T-helper 2 cell treated with Interferon-gamma antibody and Interleukin-4, amounts not matched to agents 100 ng/mL and 5 ng/mL, for 36 hours (primary cell): ENCODE measurements around the gene RPRML. TPM values are rescaled to one million over a fixed set of nuclear protein-coding genes. Genes with fewer than 3 reads are reported as not detected.
"Not testable (repeated sequence)": the region's sequence is repeated elsewhere in the genome, so short reads cannot be mapped to it uniquely, and the experiment has no call there.

Experiments used
- intact Hi-C: fragments of 100-400 bp; cut with micrococcal nuclease; formaldehyde crosslinking; loops from one replicate; pipeline ENCODE4 v1.15.1; 2023
- total RNA-seq: library from RNA; stranded (reverse); gene quantifications from 2 replicates; pipeline ENCODE4 v1.2.3, GENCODE V29; 2022

The RPRML gene
- total RNA-seq, 1 donor from 2014 or later: not detected

DNA sequence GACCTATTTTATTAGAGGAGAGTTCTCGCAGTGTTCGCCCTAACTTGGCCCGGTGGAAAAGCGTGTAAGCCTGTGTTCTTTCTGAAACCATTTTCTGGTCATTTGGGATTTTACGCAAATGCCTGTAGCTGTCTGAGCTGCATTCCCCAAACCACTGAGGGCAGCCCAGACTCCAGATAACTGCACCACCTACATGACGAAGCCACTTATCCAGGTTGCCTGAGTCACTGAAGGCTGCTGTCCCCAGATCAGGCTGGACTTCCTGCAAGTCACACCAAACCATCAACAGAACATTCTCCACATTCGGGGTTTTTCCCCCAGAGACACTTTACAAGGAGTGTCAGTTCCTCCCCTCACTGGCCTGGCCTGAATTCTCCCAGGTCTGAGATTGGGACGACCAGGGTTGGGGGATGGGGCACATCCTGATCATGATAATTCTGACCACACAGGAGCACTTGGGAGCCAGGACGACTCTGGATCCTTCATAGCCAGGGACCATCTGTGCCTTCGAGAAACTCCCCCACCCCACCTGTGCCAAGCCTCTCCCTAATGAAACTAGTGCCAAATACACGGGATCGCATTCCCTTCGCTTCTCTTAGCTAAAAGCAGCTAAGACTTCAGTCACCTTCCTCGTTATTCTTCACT is 2.3 kb downstream of the RPRML start:
- intact Hi-C loops: no loop called here

DNA sequence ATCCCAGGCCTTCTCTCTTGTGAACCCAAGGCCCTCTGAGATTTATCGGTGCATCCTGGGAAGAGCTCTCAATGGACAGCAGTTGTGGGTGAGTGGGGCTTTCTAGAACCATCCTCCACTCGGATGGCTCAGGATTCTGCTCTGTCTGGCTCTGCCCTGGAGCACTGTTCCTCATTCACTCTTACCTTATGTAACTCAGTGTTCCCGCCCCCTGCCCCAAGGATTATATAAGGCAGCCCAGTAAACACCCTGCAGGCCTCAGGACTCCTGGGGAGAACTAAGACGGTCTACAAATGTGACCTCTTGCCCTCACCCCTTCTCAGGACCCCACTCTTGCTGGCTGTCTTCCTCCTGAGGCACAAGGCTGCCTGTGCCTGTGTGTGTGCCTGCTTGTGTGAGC is 3.8 kb downstream of the RPRML start:
- intact Hi-C loops: no loop called here

DNA sequence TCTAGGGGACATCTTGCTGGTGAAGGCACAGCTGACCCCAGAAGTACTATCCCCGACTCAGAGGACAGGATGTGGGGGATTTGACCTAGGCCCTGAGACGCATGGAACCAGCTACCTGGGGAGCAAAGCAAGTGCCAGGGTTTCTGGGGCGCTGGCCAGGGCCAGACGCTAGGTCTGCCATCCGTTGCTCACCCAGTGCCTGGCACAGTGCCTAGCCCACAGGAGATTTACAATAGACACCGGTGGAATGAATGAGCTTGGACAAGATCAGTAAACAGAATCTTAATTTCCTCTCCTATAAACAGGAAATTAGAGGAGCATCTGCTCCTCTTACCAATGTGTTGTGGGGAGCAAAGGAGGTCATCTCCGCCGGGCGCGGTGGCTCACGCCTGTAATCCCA is 5.0 kb downstream of the RPRML start:
- intact Hi-C loops: no loop called here

DNA sequence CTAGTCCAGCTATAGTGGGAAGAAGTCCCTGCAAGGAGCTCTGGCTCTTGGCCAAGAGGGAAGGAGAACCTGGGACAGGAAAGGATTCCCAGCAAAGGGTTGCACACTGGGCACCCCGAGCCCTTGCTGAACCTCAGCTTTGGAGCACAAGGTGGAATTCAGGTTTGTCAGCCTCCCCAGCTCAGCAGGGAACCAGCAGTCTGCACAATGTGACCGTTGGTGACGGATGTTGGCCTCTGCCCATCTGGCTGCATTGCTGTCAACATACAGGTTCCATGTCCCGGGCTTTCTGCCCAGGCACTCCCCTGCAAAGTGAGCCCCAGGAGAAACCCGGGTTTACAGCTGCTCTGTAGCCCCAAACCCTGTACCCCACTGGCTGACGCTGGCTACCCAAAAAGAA is 6.7 kb downstream of the RPRML start:
- intact Hi-C loops: no loop called here

DNA sequence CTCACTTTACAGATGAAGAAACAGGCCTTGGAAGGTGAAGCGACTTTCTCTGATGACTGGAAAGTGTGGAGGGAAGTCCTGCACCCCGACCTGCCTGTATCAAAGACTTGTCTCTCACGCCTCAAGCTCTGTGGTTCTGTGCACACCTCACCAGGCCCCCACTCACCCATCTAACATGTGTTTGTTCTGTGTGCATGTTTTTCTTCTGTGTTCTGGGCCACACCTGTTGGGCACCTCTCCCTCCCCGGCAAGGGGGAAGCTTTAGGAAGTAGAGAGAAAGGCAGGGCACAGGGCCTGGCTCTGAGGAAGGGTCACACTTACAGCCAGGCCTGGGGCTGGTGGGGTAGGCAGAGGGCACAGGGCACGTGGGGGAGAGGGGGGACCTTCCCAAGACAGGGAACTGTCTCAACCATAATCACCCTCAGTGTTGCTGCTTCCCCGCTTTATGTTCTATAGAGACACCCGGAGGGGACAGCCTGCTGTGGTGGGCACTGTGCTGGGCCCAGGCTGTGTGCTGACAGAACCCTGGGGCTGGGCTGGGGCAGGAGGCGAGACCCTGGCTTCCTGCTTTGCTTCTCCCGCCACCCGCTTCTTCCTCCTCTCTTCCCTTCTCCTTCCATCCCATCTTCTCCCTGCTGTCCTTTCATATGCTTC is 7.3 kb downstream of the RPRML start:
- intact Hi-C loops: no loop called here

DNA sequence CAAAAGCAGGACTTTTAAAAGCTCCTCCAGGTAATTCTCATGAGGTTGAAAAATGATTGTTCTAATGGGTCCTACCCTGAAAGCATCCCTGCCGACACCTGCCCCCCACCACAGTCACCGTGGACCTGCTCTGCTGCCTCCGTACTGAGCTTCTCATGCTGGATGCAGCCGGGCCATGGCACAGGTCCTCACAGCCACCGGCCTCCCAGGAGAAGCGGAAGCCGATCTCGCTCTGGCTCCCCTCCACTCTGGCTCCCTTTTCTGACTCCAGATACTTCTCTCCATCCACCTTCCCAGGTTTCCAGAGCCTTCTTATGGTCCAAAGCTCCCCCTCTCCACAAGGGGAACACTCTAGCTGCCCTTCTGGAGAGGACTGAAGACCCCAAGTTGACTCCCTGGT is 10.2 kb downstream of the RPRML start:
- intact Hi-C loops: no loop called here

DNA sequence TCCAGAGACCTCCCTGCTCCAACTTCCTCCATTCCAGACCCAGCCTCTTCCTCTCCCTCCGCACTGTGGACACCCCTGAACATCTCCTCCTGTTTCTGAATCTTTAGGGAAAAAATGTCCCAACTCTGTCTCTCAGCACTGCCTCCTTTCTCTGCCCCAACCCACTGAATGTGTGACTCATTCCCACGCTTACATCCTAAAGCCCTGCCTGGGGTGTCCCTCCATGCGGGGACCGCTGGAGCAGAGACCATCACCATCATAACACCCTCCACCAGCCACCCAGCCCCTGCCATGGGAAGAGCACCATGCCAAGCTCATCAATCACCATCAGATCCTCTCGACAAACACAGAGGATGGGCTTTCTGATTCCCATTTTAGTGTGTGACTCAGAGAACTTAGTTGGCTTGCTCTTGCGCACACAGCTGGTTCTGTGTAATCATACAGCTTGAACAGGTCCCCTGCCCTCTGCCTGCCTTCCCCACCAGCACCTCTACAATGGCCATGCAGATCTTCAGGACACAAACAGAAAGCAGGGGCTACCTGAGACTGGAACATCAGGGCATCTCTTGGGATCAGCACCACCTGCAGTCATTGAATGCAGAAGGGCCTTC is 10.7 kb downstream of the RPRML start:
- intact Hi-C loops: no loop called here

DNA sequence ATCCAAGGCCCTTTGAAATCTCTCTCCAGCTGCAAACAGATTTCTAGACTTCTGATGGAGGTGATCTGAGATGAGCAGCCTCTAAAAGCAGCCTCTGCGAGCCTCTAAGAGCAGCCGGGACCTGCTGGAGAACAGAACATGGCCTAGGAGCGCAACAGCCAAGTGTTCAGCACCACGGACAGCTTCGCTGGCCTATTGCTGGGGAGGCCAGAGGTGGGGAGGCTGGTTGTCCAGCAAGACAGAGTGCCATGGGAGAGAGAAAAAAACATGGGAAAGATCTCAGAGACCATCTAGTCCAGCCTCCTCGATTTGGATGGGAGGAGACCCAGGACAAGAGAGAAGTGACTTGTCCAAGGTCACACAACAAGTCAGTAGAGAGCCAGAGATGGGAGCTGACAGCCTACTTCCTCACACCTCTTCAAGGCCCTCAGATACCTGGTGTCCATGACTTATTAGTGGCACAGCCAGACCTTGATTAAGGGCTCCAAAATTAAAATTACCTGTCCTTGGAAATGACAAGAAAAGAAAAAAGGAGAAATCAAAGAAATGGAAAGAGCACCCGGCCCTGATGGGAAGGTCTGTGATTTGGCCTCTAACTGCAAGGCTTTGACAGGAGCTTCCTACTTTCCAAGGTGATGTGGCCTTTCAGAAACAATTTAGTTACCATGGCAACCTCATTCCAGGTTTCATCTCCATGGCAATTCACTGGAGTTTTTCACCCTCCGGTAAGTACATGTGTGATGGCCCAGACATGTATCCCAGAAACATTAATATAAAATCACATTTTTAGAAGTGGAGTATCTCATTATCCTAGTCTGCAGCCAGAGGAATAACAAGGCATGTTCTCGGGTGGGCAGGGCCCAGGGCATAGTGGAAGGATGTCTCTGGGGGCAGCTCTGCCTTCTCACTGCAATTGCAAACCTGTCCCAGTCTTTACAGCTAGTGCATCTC is 14.5 kb downstream of the RPRML start:
- intact Hi-C loops: no loop called here

DNA sequence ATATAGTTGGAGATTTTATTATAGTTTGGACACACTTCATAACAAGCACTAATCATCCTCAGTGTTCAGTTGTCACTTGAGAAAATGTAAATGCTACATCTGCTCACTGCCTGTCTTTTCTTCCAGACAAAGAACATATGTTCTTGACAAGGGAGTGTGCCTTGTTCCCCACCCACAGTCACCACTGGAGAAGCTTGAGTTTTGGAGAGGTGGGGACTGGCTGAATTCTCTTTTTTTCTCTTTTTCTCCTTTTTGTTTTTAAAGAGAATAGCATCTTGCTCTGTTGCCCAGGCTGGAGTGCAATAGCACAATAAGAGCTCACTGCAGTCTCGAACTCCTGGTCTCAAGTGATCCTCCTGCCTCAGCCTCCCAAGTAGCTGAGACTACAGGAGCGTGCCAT is 15.5 kb downstream of the RPRML start:
- intact Hi-C loops: no loop called here

DNA sequence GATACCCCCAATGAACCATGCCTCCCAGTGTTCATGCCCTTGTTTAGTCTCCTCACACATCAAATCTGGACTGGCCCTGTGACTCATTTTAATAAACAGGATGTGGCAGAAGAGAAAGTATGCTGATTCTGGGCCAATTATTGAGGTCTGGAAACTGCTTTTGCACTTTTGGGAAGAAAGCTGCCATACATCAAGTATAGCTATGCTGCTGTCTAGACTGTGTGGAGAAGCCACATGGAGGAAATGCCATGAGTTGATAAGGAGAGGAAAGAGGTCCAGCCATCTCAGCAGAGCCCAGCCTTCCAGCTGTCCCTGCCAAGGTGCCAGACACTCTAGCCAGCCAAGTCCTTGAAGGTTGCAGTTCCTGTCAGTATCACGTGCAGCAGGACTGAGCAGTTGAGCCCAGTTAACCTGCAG is 16.7 kb downstream of the RPRML start:
- intact Hi-C loops: no loop called here

DNA sequence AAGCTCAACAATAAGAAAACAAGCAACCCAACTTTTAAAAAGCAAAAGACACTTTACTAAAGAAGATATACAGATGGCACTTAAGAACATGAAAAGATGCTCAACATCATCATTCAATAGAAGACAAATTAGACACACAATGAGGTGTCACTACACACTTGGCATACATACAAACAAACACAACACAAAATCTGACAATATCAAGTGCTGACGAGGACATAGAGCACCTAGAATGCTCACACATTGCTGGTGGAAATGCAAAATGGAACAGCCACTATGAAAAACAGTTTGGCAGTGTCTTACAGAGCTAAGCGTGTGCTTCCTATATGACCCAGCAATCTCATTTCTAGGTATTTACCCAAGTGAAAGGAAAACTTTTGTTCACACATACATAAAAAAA is 18.9 kb downstream of the RPRML start:
- intact Hi-C loops: no loop called here

DNA sequence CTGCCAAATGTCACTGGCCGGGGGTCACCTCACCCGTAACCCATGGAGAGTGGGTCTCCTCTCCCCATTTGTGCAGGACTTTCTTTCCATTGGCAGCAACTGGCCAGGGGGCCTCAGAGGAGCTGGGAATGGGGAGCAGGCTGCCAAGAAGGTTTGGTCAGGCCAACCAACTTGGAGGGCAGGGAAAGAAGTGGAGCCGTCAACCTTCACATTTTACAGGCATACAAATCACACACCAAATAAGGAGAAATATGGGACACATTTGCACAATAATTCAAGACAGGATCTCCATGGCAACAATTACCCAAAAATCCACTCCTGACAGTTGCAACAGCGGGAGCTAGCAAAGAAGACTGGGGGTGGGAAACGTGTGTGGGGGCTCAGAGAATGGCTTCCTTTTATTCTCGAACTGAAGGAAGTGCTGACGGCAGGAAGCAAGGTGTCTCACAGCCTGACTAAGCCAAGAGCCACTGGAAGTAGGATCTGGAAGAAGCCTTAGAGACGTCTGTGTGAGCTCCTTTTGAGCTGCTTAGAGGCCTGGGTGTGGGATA is 20.9 kb downstream of the RPRML start:
- intact Hi-C loops: no loop called here

DNA sequence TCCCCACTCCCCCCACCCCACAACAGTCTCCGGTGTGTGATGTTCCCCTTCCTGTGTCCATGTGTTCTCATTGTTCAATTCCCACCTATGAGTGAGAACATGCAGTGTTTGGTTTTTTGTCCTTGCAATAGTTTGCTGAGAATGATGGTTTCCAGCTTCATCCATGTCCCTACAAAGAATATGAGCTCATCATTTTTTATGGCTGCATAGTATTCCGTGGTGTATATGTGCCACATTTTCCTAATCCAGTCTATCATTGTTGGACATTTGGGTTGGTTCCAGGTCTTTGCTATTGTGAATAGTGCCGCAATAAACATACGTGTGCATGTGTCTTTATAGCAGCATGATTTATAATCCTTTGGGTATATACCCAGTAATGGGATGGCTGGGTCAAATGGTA is 25.9 kb downstream of the RPRML start:
- intact Hi-C loops: not testable (repeated sequence)

DNA sequence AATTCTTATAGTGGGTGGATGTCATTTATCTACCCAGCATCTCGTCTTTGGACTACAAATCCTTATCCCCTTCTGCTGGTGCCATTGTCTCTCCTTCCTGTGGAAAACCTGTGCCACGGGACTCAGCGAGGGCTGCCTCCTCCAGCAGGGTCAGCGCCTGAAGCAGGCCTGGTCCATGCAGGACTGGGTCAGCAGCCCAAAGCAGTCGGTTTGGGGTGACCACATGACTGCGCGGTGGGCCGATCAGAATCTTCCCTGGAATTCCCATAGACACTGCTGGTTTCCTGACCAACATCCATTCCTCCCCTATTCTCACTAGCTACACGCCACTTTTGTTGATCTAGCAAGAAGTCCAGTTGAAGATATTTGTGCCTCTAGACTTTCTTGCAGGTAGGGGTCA is 26.9 kb downstream of the RPRML start:
- intact Hi-C loops: no loop called here

DNA sequence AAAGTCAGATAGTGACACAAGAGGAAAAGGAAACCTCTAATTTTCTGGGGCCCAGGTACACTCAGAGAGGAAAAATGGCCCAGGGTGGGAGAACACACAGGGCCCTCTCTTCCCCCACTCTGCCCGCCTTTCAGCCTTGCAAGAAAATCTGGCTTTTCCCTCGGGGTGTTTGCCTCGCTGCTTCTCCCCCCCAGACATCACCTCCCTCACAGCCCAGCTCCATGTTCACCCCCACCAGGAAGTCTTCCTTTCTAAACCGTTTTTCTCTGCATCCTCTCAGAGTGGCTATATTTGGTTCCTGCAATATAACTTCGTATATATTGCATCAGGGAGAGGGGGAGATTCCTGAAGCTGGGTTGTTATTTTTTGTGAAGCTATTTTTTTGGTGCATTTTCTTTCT is 27.3 kb downstream of the RPRML start:
- intact Hi-C loops: no loop called here

DNA sequence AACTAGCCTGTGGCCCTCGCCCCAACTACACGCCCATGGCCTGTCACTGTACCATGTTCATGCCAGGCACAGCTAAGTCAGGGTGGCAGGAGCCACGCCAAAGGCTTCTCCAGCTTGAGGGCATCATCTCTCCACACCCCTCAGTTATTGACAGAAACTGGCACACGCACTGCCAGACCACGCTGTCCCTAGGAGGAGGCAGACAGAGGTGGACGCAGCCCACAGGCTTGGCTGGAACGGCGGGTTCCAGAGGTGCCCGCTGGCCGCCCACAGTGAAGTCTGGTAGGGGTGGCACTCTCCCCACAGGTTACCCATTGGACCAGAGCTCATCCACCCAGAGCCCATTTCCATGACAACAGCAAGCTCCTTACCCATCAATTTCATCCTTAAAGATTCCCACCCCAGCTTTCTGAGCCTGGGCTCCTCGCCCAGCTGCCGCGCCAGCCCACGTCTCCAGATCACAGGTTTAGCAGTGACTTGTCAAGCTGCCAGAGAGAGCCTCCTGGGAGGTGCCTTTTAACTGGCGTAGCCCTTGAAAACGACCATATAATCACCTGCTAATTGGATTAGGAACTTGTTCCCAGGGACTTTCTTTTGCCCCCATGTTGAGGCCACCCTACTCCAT is 27.9 kb downstream of the RPRML start:
- intact Hi-C loops: no loop called here

DNA sequence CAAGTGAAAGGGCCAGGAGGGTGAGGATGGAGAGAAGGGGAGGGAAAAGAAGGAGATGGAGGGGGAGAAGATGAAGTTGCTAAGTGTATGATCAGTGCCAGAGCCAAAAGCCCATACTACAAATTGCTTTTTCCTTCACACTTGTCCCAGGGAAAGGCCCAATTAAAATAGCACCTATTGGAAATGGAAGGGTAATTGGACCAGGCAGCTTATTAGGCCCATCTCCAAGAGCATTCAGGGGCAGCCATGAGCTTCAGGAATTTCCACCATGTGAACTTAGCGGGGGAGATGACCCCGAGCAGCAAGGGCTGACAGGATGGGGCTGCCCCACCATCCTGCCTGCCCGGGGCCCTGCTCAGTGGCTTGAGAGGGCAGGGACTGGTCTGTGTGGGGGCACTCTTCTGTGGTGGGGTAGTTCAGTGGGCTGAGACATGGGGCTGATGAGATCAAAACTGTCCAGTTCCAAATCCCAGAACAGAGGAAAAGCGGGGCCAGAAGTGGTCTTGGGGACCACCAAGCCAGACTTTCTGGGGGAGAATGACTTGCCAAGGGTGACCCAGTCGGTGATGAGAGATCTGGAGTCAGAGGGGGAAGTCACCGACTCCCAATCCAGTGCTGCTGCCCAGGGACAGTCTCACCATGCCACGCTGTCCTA is 28.6 kb downstream of the RPRML start:
- intact Hi-C loops: no loop called here

DNA sequence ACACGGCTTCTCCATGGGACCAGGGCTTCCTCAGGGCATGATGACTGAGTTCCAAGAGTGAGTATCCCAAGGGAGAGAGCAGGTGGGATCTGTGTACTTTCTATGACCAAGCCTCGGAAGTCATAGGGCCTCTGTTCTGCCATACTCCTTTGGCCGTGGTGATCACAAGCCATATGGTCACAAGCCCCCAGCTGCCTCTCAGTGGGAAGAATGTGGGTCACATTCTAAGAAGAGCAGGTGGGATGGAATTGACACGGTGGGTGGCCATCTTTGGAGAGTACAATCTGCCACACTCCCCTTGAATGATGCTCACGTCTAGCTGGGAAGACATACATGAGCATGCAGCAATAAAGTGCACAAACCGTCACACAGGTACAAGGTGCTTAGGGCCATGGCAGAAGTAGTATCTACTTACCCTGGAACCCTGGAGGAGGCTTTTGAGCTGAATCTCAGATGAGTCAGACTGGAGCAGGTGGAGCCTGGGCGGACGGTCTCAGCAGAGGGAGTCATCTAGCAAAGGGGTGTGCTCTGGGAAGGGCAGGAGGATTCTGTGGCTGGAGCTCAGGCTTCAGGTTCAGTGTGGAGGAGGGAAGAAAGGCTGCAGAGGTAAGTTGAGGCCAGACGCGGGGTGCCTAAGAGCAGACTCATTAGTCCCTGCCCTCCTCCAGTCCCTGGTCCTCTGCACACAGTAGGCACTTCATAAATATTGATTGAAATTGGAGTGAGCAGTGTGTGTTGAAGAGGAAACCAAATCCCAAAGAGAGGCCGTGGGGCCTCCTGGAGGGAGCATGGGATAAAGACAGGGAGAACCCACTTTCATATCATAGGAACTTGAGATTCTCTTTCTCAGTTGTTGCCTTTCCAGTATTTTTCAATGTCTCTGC is 29.5 kb downstream of the RPRML start:
- intact Hi-C loops: no loop called here

DNA sequence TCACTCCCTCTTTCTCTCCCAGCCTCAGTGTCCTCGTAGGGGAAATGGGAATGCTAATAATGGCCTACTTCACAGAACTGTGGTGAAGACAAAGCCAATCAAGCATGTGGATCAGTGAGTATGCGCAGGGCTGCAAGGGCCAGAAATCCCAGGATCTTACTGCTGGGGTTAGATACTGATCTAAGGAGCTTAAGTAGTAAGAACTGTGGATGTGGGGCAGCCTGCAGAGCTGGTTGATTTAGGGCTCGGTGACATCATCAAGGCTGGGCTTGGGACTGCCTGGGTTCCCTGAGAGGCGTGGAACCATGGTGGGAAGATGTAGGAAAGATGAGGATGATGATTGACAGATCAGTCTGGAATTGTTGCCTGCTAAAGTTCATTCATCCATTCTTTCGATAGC is 30.5 kb downstream of the RPRML start:
- intact Hi-C loops: no loop called here

DNA sequence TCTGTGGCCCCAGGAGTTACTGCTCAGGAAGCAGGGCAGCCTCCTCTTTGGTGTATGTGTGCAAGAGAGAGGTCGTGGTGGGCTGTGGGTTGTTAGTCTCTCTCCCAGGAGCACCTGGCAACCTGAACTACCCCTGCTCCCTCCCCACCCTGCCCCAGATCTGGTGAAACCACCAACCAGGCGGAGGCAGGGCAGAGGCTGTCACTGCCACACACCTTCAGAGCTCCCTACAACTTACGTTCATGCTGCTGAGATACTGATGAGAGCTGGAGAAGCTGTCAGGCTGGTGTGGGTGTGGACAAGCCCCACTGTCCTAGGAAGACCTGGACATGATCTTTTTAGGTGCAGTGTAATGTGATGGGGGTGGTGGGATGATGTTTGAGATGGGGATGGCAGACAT is 31.8 kb downstream of the RPRML start:
- intact Hi-C loops: no loop called here
